Measurements from ENCODE around the gene HOXA2.

- TF ChIP-seq CTCF (IDR thresholded peaks at IDR 0.05) (no peak), POLR2A (IDR thresholded peaks at IDR 0.05) (no peak)
Observed at GRCh38 chr7:27083646-27084045, 18.8 kb downstream of the HOXA2 start.

All from adrenal gland (tissue), 5 donors.